Natural killer cell (primary cell): Measurements from ENCODE around the gene FAM120A. TPM values are rescaled to one million over a fixed set of nuclear protein-coding genes. Genes with fewer than 3 reads are reported as not detected.
"Not testable (repeated sequence)": the region's sequence is repeated elsewhere in the genome, so short reads cannot be mapped to it uniquely, and the experiment has no call there.

Experiments used
- ATAC-seq, 3 donors: fragments of 150-1000 bp in 2 of 3; fragments of 200-7000 bp in 1 of 3; cut with Tn5 transposase; 1 replicate in 1 of 3; 2 replicates in 2 of 3; pipeline ENCODE4 v1.10.0; 2021; ENCODE audit warnings: mild to moderate bottlenecking in 2 of 3, moderate library complexity in 2 of 3
- DNase-seq, 2 donors: peaks; one replicate each; pipeline versions ENCODE4 v3.0.0 to v3.0.0-alpha.2; 2013 to 2021; ENCODE audit warnings: mixed read lengths in 1 of 2
- H3K27ac ChIP-seq: one replicate; pipeline ENCODE4 v1.5.1; 2013; ENCODE audit warnings: mild to moderate bottlenecking, low read length
- H3K27me3 ChIP-seq: one replicate; pipeline ENCODE4 v1.6.1; 2013; ENCODE audit warnings: low read length; ENCODE audit not compliant: control insufficient read depth, insufficient read depth
- H3K36me3 ChIP-seq: one replicate; pipeline ENCODE4 v1.6.1; 2013; ENCODE audit warnings: low read length; ENCODE audit not compliant: control insufficient read depth, insufficient read depth
- H3K4me1 ChIP-seq: one replicate; pipeline ENCODE4 v1.6.1; 2013; ENCODE audit warnings: low read length; ENCODE audit not compliant: control insufficient read depth, insufficient read depth
- H3K4me3 ChIP-seq: one replicate; pipeline ENCODE4 v1.5.1; 2013; ENCODE audit warnings: low read length
- H3K9me3 ChIP-seq: one replicate; pipeline ENCODE4 v1.6.1; 2013; ENCODE audit warnings: low read length; ENCODE audit not compliant: control insufficient read depth, insufficient read depth
- H3K27ac Mint-ChIP-seq, 2 donors: one replicate each; pipeline ENCODE4 v1.8.0; 2022; ENCODE audit warnings: mild to moderate bottlenecking in 2 of 2, mixed read lengths in 2 of 2, moderate library complexity in 1 of 2
- H3K27me3 Mint-ChIP-seq, 2 donors: one replicate each; pipeline ENCODE4 v1.8.0; 2022; ENCODE audit warnings: low read depth in 2 of 2, mixed read lengths in 2 of 2
- H3K36me3 Mint-ChIP-seq: one replicate; pipeline ENCODE4 v1.8.0; 2022; ENCODE audit warnings: mixed read lengths
- H3K4me1 Mint-ChIP-seq, 2 donors: one replicate each; pipeline ENCODE4 v1.8.0; 2022; ENCODE audit warnings: mixed read lengths in 2 of 2
- H3K4me3 Mint-ChIP-seq: one replicate; pipeline ENCODE4 v1.8.0; 2022; ENCODE audit warnings: mild to moderate bottlenecking, moderate library complexity, mixed read lengths
- H3K9me3 Mint-ChIP-seq, 2 donors: one replicate each; pipeline ENCODE4 v1.8.0; 2022; ENCODE audit warnings: mixed read lengths in 2 of 2
- CTCF ChIP-seq: fragments of 200-600 bp; IDR thresholded peaks from one replicate; pipeline ENCODE4 v1.8.0; 2022; ENCODE audit warnings: antibody characterized with exemption
- WGBS: methylation state at CpG from one replicate; pipeline ENCODE4 v1.1.7; 2013; ENCODE audit warnings: missing lambda C conversion rate; ENCODE audit not compliant: insufficient coverage; 5-methylcytosine and 5-hydroxymethylcytosine counted together
- intact Hi-C: fragments of 100-400 bp; cut with micrococcal nuclease; formaldehyde crosslinking; loops from one replicate; pipeline ENCODE4 v1.14.2; 2022
- total RNA-seq, 4 donors: library from RNA; stranded (reverse); fragments of 120-200 nt in 1 of 4; gene quantifications; one replicate each; pipeline versions ENCODE4 v1.2.3 to v1.2.4, GENCODE V29; 2013 to 2022

FAM120A gene
- total RNA-seq, 3 donors from 2014 or later (not counting 1 experiment from before 2014, with no cell fraction given) = 87.7 to 96.1 (median 91.5) TPM

DNA sequence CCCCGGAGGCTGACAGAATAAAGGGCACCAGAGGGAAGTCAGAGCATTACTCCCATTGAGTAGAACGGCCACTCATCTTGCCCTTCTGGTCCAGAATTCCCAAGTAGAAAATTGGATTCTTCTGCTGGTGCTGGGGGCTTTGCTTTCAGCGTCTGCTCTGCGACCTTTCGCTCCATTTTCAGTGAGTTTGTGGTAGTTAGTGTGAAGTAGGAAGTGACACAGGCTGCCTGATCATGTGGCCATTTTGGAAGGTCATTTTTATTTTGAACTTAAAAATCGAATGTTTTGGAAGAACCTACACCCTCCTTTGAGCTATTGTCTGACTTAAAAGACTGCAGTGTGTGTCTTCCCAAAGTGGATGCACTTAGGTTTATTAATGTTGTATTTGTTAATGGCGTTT, 58.6 kb downstream of the FAM120A start:
- 81% methylated on average over 4 of the region's 7 CpGs for WGBS
- Histone ChIP-seq H3K36me3 (no peaks in the 10 kb centered on the region), H3K4me1 (peaks cover 29% of the 10 kb centered on the region), H3K27ac (peak overlapping the region; percentile 34), H3K27me3 (no peaks in the 10 kb centered on the region), H3K9me3 (no peaks in the 10 kb centered on the region), H3K4me3 (no peak overlapping the region)
- ATAC-seq = peak in 2 of 3 donors; percentile 61 to 64
- TF ChIP-seq CTCF = no peak
- peaks cover 78 to 84% of the 10 kb centered on the region in 2 donors for H3K4me1 Mint-ChIP-seq
- H3K36me3 Mint-ChIP-seq = no peaks in the 10 kb centered on the region
- intact Hi-C loops = no loop called here
- peak overlapping the region; percentile 82 for H3K4me3 Mint-ChIP-seq
- peak overlapping the region; percentile 94 to 95 for H3K27ac Mint-ChIP-seq
- no peaks in the 10 kb centered on the region for H3K27me3 Mint-ChIP-seq
- no peak for DNase-seq
- H3K9me3 Mint-ChIP-seq = no peaks in the 10 kb centered on the region

GRCh38 chr9:93511228-93511627, 59.7 kb downstream of the FAM120A start:
- Mint-ChIP-seq H3K4me1 (peaks cover 67 to 75% of the 10 kb centered on the region in 2 donors), H3K27ac (peak overlapping the region; percentile 94 to 95), H3K4me3 (peak overlapping the region; percentile 61)
- intact Hi-C loops, H3K27ac ChIP-seq, H3K4me3 ChIP-seq, DNase-seq, H3K9me3 ChIP-seq, H3K27me3 ChIP-seq, H3K27me3 Mint-ChIP-seq, H3K9me3 Mint-ChIP-seq, ATAC-seq, H3K36me3 Mint-ChIP-seq, H3K36me3 ChIP-seq: not testable (repeated sequence)
- WGBS = 96% methylated on average over 7 of the region's 8 CpGs
- H3K4me1 ChIP-seq = peaks cover 26% of the 10 kb centered on the region

DNA sequence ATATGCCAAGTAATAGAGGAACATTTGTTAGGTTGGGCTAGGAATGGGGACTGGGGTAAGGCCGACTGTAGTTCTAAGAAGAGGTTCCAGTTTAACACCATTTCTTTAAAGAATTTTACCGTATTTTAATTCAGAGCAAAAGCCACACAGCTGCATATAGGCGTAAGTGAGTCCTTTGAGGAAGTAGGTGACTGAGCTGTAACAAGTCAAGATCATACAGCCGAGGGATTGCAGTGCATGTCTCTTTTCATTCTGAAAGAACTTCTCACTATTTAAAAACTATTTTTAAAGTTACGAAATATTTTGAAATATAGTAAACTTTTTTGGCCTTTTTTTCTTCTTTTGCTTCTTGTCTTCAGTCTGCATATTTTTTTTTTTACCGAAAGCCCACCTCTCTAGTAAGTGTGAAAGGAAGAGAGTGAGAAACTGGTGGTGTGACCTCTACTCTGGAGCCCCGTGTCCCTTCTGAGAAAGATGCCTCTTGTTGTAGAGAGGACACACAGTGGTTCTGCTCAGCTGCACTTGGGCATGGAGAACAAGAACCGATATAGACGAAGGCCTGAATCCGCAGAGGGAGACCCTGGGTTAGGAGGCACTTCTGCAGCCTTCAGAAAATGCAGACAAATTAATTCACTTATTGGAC, 60.8 kb downstream of the FAM120A start:
- DNase-seq, H3K27me3 ChIP-seq, H3K4me3 ChIP-seq, H3K36me3 Mint-ChIP-seq, H3K27me3 Mint-ChIP-seq, H3K36me3 ChIP-seq, H3K9me3 ChIP-seq, H3K9me3 Mint-ChIP-seq, intact Hi-C loops: not testable (repeated sequence)
- H3K27ac ChIP-seq = peak overlapping the region; percentile 60
- Mint-ChIP-seq H3K4me1 (peaks cover 64 to 68% of the 10 kb centered on the region in 2 donors), H3K4me3 (peak overlapping the region; percentile 61), H3K27ac (peak overlapping the region; percentile 94 to 95)
- H3K4me1 ChIP-seq = peaks cover 26% of the 10 kb centered on the region
- peak; percentile 80 to 85 (median 81) for ATAC-seq
- WGBS = 55% methylated on average over 4 of the region's 10 CpGs

DNA sequence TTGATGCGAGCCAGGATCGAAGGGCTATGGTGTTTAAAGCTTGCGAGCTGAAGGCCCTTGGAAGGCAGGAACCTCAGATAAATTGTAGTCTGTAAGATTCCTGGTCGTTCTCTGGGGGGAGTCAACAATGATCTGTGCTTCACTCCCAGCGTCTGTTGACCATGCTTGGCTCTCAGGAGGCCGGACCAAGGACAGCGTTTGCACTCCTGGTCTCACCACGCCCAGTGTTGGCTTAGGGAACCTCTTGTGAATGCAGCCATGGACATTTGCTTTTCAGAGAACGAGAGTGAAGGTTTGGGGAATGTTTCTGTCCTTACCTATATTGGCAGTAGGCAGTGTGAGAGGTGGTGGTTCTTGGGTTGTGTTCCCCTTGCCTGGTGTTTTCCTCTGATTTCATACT, 62.1 kb downstream of the FAM120A start:
- Histone ChIP-seq H3K36me3 (peaks cover 12% of the 10 kb centered on the region), H3K4me3 (no peak overlapping the region), H3K27ac (no peak overlapping the region), H3K4me1 (peaks cover 19% of the 10 kb centered on the region), H3K27me3 (no peaks in the 10 kb centered on the region), H3K9me3 (no peaks in the 10 kb centered on the region)
- H3K27me3 Mint-ChIP-seq = no peaks in the 10 kb centered on the region
- DNase-seq (no peak), ATAC-seq (no peak)
- H3K9me3 Mint-ChIP-seq = no peaks in the 10 kb centered on the region
- no peak overlapping the region for H3K4me3 Mint-ChIP-seq
- H3K4me1 Mint-ChIP-seq = peaks cover 65 to 70% of the 10 kb centered on the region in 2 donors
- H3K36me3 Mint-ChIP-seq = no peaks in the 10 kb centered on the region
- H3K27ac Mint-ChIP-seq = peak overlapping the region in 1 of 2 donors; percentile 11
- no peak for TF ChIP-seq CTCF
- intact Hi-C loops = no loop called here
- WGBS = 96% methylated on average over 9 of the region's 9 CpGs
